ENCODE results near the gene SEC14L1.

GRCh38 chr17:77133087-77133638 lies 7.6 kb upstream of the SEC14L1 start:
- TF ChIP-seq CTCF (IDR thresholded peaks at IDR 0.05) (no peak), POLR2A (IDR thresholded peaks at IDR 0.05) (no peak), EP300 (IDR thresholded peaks at IDR 0.05) (no peak)
